ENCODE results near the gene TBC1D5. TPM values are rescaled to one million over a fixed set of nuclear protein-coding genes. Genes with fewer than 3 reads are reported as not detected.
"Not testable (repeated sequence)": the region's sequence is repeated elsewhere in the genome, so short reads cannot be mapped to it uniquely, and the experiment has no call there.

TBC1D5 gene
- total RNA-seq, 2 donors from 2014 or later, result 68.8 to 77.7 TPM

- Histone ChIP-seq H3K9ac (ENCODE audit: extremely low read depth, low read length, poor library complexity, severe bottlenecking) (no peak overlapping the region), H3K4me3 (ENCODE audit: low read length) (no peak overlapping the region), H3K27ac (ENCODE audit: low read depth, low read length) (no peak overlapping the region), H3K27me3 (ENCODE audit: control insufficient read depth, insufficient read depth, low read length, poor library complexity, severe bottlenecking) (no peaks in the 10 kb centered on the region), H3K36me3 (ENCODE audit: control insufficient read depth, insufficient read depth, low read length) (peaks cover 20% of the 10 kb centered on the region), H3K9me3 (ENCODE audit: control insufficient read depth, low read length) (no peaks in the 10 kb centered on the region), H3K4me1 (ENCODE audit: control insufficient read depth, insufficient read depth, low read length) (no peaks in the 10 kb centered on the region)
- no peak for TF ChIP-seq CTCF (conservative IDR thresholded peaks at IDR 0.05)
- DNase-seq, result no peak
- Mint-ChIP-seq H3K27ac (no peak overlapping the region), H3K27me3 (ENCODE audit: insufficient read depth) (no peaks in the 10 kb centered on the region), H3K9me3 (peaks cover 9% of the 10 kb centered on the region), H3K36me3 (ENCODE audit: low read depth) (peaks cover 36% of the 10 kb centered on the region), H3K4me3 (no peak overlapping the region), H3K4me1 (peaks cover 11% of the 10 kb centered on the region)
- WGBS, 2 experiments (ENCODE audit: insufficient coverage in 1 of 2, insufficient read length in 1 of 2), result 86 to 95% methylated on average over 2 to 3 of the region's 3 CpGs
Measured at GRCh38 chr3:17619968-17620367, 122.5 kb downstream of the TBC1D5 start.

GRCh38 chr3:17613017-17613416 is 129.4 kb downstream of the TBC1D5 start:
- not testable (repeated sequence) for H3K9ac ChIP-seq (ENCODE audit: extremely low read depth, low read length, poor library complexity, severe bottlenecking); H3K4me1 ChIP-seq (ENCODE audit: control insufficient read depth, insufficient read depth, low read length); H3K27ac ChIP-seq (ENCODE audit: low read depth, low read length); H3K36me3 ChIP-seq (ENCODE audit: control insufficient read depth, insufficient read depth, low read length); DNase-seq; H3K4me1 Mint-ChIP-seq; H3K27me3 Mint-ChIP-seq (ENCODE audit: insufficient read depth); H3K4me3 Mint-ChIP-seq; H3K4me3 ChIP-seq (ENCODE audit: low read length); H3K27ac Mint-ChIP-seq; H3K27me3 ChIP-seq (ENCODE audit: control insufficient read depth, insufficient read depth, low read length, poor library complexity, severe bottlenecking)
- 99 to 100% methylated on average over 2 to 4 of the region's 4 CpGs for WGBS, 2 experiments (ENCODE audit: insufficient coverage in 1 of 2, insufficient read length in 1 of 2)
- Mint-ChIP-seq H3K36me3 (ENCODE audit: low read depth) (peaks cover 36% of the 10 kb centered on the region), H3K9me3 (peaks cover 31% of the 10 kb centered on the region)
- peaks cover 12% of the 10 kb centered on the region for H3K9me3 ChIP-seq (ENCODE audit: control insufficient read depth, low read length)

GRCh38 chr3:17607905-17608304 is 134.5 kb downstream of the TBC1D5 start:
- H3K27ac ChIP-seq (ENCODE audit: low read depth, low read length), result no peak overlapping the region
- Mint-ChIP-seq H3K36me3 (ENCODE audit: low read depth) (peaks cover 10% of the 10 kb centered on the region), H3K27ac (no peak overlapping the region), H3K9me3 (peaks cover 6% of the 10 kb centered on the region), H3K4me3 (no peak overlapping the region), H3K27me3 (ENCODE audit: insufficient read depth) (no peaks in the 10 kb centered on the region), H3K4me1 (peaks cover 11% of the 10 kb centered on the region)
- H3K4me3 ChIP-seq (ENCODE audit: low read length), result no peak overlapping the region
- no peak for DNase-seq
- H3K9ac ChIP-seq (ENCODE audit: extremely low read depth, low read length, poor library complexity, severe bottlenecking), result no peak overlapping the region
- WGBS, 2 experiments (ENCODE audit: insufficient coverage in 1 of 2, insufficient read length in 1 of 2), result 93 to 94% methylated on average over 3 to 8 of the region's 8 CpGs
- H3K9me3 ChIP-seq (ENCODE audit: control insufficient read depth, low read length), result no peaks in the 10 kb centered on the region
- no peaks in the 10 kb centered on the region for H3K36me3 ChIP-seq (ENCODE audit: control insufficient read depth, insufficient read depth, low read length)
- H3K4me1 ChIP-seq (ENCODE audit: control insufficient read depth, insufficient read depth, low read length), result no peaks in the 10 kb centered on the region
- no peaks in the 10 kb centered on the region for H3K27me3 ChIP-seq (ENCODE audit: control insufficient read depth, insufficient read depth, low read length, poor library complexity, severe bottlenecking)
- no peak for TF ChIP-seq CTCF (conservative IDR thresholded peaks at IDR 0.05)

GRCh38 chr3:17605934-17606333 is 136.5 kb downstream of the TBC1D5 start:
- Histone ChIP-seq H3K9me3 (ENCODE audit: control insufficient read depth, low read length) (no peaks in the 10 kb centered on the region), H3K36me3 (ENCODE audit: control insufficient read depth, insufficient read depth, low read length) (no peaks in the 10 kb centered on the region), H3K9ac (ENCODE audit: extremely low read depth, low read length, poor library complexity, severe bottlenecking) (no peak overlapping the region), H3K27me3 (ENCODE audit: control insufficient read depth, insufficient read depth, low read length, poor library complexity, severe bottlenecking) (no peaks in the 10 kb centered on the region), H3K4me1 (ENCODE audit: control insufficient read depth, insufficient read depth, low read length) (no peaks in the 10 kb centered on the region), H3K4me3 (ENCODE audit: low read length) (no peak overlapping the region), H3K27ac (ENCODE audit: low read depth, low read length) (no peak overlapping the region)
- Mint-ChIP-seq H3K4me1 (peaks cover 11% of the 10 kb centered on the region), H3K27me3 (ENCODE audit: insufficient read depth) (no peaks in the 10 kb centered on the region), H3K36me3 (ENCODE audit: low read depth) (peaks cover 17% of the 10 kb centered on the region), H3K4me3 (no peak overlapping the region), H3K27ac (no peak overlapping the region), H3K9me3 (peaks cover 13% of the 10 kb centered on the region)
- TF ChIP-seq CTCF (conservative IDR thresholded peaks at IDR 0.05), result no peak
- no peak for DNase-seq
- 97 to 100% methylated on average over 2 to 5 of the region's 5 CpGs for WGBS, 2 experiments (ENCODE audit: insufficient coverage in 1 of 2, insufficient read length in 1 of 2)
